ENCODE measurements around the gene DHX30. TPM values are rescaled to one million over a fixed set of nuclear protein-coding genes. Genes with fewer than 3 reads are reported as not detected.

The DHX30 gene
- total RNA-seq, 1 donor from 2014 or later, result 142 TPM

GRCh38 chr3:47857151-47857550 lies 54.2 kb downstream of the DHX30 start:
- Mint-ChIP-seq H3K27me3 (ENCODE audit: low read depth) (peaks cover under 1% of the 10 kb centered on the region), H3K27ac (ENCODE audit: unreplicated experiment) (no peak overlapping the region), H3K4me3 (no peak overlapping the region), H3K9me3 (no peaks in the 10 kb centered on the region), H3K36me3 (ENCODE audit: low read depth) (peaks cover 9% of the 10 kb centered on the region), H3K4me1 (no peaks in the 10 kb centered on the region)
- no peak for DNase-seq (ENCODE audit: low read depth, low spot score)
- TF ChIP-seq, protein P1, sequence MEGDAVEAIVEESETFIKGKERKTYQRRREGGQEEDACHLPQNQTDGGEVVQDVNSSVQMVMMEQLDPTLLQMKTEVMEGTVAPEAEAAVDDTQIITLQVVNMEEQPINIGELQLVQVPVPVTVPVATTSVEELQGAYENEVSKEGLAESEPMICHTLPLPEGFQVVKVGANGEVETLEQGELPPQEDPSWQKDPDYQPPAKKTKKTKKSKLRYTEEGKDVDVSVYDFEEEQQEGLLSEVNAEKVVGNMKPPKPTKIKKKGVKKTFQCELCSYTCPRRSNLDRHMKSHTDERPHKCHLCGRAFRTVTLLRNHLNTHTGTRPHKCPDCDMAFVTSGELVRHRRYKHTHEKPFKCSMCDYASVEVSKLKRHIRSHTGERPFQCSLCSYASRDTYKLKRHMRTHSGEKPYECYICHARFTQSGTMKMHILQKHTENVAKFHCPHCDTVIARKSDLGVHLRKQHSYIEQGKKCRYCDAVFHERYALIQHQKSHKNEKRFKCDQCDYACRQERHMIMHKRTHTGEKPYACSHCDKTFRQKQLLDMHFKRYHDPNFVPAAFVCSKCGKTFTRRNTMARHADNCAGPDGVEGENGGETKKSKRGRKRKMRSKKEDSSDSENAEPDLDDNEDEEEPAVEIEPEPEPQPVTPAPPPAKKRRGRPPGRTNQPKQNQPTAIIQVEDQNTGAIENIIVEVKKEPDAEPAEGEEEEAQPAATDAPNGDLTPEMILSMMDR (conservative IDR thresholded peaks at IDR 0.05), result no peak

DNA sequence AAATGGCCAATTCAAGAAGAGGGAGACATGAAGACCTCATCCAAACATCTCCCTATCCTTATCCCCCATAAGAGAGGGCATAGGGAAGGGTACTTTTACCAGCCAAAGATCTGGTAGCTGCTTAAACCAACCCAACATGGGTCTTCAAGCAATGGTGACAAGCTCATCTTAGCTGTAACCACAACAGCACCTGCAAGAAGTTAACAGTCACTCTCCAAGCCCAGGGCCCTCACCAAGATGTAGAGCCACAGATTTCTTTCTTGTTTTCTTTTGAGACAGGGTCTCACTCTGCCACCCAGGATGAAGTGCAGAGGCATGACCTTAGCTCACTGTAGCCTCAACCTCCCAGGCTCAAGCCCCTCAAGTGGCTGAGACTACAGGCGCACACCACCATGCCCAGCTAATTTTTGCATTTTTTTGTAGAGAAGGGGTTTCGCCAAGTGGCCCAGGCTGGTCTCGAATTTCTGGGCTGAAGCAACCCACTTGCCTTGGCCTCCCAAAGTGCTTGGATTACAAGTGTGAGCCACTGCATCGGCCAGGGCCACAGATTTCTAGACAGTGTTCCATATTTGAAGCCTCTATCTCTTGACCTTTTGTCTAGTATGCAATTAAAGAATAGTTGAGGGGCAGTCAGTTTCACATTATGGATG lies 57.1 kb downstream of the DHX30 start:
- no peaks in the 10 kb centered on the region for H3K9me3 Mint-ChIP-seq
- DNase-seq (ENCODE audit: low read depth, low spot score), result no peak
- H3K27me3 Mint-ChIP-seq (ENCODE audit: low read depth), result no peaks in the 10 kb centered on the region
- H3K4me3 Mint-ChIP-seq, result no peak overlapping the region
- H3K36me3 Mint-ChIP-seq (ENCODE audit: low read depth), result peaks cover 11% of the 10 kb centered on the region
- H3K4me1 Mint-ChIP-seq, result no peaks in the 10 kb centered on the region
- TF ChIP-seq, protein P1 (conservative IDR thresholded peaks at IDR 0.05), result no peak
- H3K27ac Mint-ChIP-seq (ENCODE audit: unreplicated experiment), result no peak overlapping the region

GRCh38 chr3:47863391-47864128 lies 60.6 kb downstream of the DHX30 start:
- Mint-ChIP-seq H3K27me3 (ENCODE audit: low read depth) (no peaks in the 10 kb centered on the region), H3K4me1 (no peaks in the 10 kb centered on the region), H3K36me3 (ENCODE audit: low read depth) (peaks cover 9% of the 10 kb centered on the region), H3K9me3 (no peaks in the 10 kb centered on the region), H3K27ac (ENCODE audit: unreplicated experiment) (no peak overlapping the region), H3K4me3 (no peak overlapping the region)
- no peak for DNase-seq (ENCODE audit: low read depth, low spot score)
- TF ChIP-seq, protein P1 (conservative IDR thresholded peaks at IDR 0.05), result no peak

GRCh38 chr3:47865192-47865591 lies 62.3 kb downstream of the DHX30 start:
- peaks cover 19% of the 10 kb centered on the region for H3K36me3 Mint-ChIP-seq (ENCODE audit: low read depth)

GRCh38 chr3:47867451-47868044 lies 64.6 kb downstream of the DHX30 start:
- TF ChIP-seq, protein P1 (conservative IDR thresholded peaks at IDR 0.05), result no peak
- H3K36me3 Mint-ChIP-seq (ENCODE audit: low read depth), result peaks cover 22% of the 10 kb centered on the region

More at GRCh38 chr3:47865192-47865591, 62.3 kb downstream of the DHX30 start:
- Mint-ChIP-seq H3K4me1 (no peaks in the 10 kb centered on the region), H3K4me3 (no peak overlapping the region), H3K27me3 (ENCODE audit: low read depth) (no peaks in the 10 kb centered on the region), H3K9me3 (no peaks in the 10 kb centered on the region), H3K27ac (ENCODE audit: unreplicated experiment) (peak overlapping the region; percentile 91)
- TF ChIP-seq, protein P1 (conservative IDR thresholded peaks at IDR 0.05), result no peak
- DNase-seq (ENCODE audit: low read depth, low spot score), result no peak

More at GRCh38 chr3:47867451-47868044, 64.6 kb downstream of the DHX30 start:
- Mint-ChIP-seq H3K27ac (ENCODE audit: unreplicated experiment) (no peak overlapping the region), H3K9me3 (no peaks in the 10 kb centered on the region), H3K4me1 (no peaks in the 10 kb centered on the region), H3K4me3 (no peak overlapping the region), H3K27me3 (ENCODE audit: low read depth) (no peaks in the 10 kb centered on the region)
- DNase-seq (ENCODE audit: low read depth, low spot score), result no peak

All from neural crest cell (in vitro differentiated cells).